GM19193 (cell line): ENCODE results near the gene CDKAL1.

Experiments
- POLR2A ChIP-seq: IDR thresholded peaks from 4 replicates; pipeline ENCODE4 v1.6.1; 2011; ENCODE audit not compliant: insufficient read depth, insufficient read length; ENCODE audit errors: extremely low read depth

The CDKAL1 gene

DNA sequence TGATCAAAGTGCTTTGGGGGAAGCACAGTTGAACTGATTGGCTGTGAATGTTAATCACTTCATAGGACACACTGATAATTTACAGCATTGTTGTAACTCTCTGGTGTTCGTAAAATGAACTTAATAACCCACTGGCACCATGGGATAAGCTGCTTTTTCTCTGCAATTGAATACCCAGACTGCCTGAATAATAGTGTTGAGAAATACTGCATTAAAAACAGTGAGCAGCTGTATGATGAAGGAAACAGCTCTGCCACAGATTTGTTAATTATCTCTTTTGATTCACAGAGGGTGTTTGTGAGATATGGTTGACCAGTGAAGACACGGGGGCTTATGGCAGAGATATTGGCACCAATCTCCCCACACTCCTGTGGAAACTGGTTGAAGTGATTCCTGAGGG lies 420.9 kb downstream of the CDKAL1 start:
- TF ChIP-seq POLR2A: no peak

DNA sequence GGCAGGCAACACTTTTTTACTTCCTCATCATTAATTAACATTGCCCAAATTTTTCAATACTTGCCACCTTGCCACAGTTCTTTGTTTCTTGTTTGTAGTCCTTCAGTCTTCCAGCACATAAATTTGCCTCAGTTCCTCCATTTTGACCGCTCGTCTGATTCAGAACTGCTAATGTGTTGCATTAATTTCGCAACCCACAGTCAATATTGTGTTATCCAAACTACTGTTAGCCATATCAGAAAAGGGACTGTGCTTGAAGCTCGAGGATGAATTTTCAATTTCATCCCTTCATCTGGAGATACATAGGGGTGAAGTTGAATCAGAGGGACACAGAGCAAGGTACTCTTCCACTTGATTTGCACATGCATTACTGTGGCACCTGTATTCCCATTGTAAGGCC lies 421.5 kb downstream of the CDKAL1 start:
- no peak for TF ChIP-seq POLR2A

DNA sequence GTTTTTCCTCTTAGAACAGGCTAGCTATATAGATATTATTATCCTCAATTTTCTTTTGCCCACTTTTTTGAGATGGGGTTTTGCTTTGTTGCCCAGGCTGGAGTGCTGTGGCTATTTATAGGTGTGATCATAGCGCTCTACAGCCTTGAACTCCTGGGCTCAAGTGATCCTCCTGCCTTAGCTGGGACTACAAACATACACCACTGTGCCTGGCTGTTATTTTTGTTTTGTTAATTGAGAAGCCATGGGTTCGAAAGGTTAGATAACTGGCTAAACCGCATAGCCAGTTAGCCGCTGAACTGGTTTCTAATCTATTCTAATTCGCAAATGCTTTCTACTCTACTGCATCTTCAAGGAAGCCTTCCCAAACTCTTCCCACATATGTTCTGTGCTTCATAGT lies 425.8 kb downstream of the CDKAL1 start:
- no peak for TF ChIP-seq POLR2A

DNA sequence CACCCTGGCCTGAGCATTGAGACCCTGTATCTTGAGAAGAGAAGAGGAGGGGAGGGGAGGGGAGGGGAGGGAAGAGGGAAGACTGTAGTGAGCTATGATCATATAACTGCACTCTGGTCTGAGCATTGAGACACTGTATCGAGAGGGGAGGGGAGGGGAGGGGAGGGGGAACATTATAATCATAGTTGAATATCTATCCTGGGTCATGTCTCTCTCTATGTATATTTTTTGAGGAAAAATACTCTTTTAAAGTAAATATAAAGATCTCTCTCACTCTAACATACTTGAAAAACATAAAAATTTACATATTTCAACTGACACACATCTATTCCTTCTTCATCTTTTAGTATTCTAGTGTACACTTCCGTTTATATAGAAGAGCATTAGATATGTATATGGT lies 431.0 kb downstream of the CDKAL1 start:
- no peak for TF ChIP-seq POLR2A

DNA sequence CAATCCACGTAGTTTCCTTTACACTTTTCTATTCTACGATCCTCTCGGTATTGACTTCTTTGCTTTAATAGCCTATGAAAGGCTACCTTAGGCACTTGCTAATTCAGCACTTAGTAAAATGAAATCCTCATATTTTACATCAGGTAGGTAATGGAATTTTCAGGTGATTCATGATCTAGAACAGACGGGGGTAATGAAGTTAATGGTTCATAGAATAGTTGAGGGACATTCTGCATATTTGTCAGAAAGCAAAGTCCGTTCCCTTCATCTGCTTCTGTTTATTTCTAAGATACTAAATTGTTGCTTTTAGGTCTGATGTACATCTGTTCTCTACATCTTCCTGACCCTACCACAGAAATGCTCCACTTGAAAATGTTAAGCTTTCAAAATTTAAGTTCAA lies 431.7 kb downstream of the CDKAL1 start:
- TF ChIP-seq POLR2A: no peak

DNA sequence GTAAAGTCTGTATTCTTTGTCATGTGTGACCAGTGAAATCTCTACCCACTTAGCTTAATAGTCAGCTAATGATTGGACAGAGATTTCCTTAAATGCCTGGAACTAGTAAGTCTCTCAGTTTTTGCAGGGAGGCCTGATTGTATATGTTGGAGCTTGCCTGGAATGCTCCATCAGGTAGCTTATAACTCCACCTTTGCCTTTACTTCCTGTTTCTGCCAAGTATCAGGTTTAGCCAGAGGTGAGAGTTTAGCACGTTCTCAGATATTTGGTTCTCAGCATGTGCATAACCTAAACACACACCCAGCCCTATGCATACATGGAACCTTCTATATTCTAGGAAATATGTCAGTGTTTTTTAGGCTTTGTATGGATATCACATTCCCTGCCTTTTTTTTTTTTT lies 435.3 kb downstream of the CDKAL1 start:
- TF ChIP-seq POLR2A: no peak

DNA sequence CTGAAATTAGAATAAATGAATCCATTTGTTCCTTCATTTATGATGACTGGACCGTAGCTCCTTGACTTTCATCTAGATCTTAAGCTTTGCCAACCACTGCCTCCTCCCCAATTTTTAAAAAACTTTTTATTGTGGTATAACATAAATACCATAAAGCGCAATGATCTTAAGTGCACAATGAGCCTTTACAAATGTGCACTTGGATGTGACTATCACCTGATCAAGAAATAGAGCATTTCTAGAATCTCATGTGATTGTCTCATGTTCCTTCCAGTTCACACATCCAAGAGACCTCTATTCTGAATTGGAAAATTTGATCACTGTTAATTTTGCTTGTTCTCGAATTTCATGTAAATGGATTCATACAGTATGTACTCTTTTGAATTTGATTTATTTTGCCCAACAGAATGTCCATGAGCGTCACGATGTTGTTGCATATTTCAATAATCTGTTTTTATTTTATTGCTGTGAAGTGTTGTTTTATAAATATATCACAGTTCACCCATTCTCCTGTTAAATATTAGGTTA lies 442.2 kb downstream of the CDKAL1 start:
- no peak for TF ChIP-seq POLR2A

DNA sequence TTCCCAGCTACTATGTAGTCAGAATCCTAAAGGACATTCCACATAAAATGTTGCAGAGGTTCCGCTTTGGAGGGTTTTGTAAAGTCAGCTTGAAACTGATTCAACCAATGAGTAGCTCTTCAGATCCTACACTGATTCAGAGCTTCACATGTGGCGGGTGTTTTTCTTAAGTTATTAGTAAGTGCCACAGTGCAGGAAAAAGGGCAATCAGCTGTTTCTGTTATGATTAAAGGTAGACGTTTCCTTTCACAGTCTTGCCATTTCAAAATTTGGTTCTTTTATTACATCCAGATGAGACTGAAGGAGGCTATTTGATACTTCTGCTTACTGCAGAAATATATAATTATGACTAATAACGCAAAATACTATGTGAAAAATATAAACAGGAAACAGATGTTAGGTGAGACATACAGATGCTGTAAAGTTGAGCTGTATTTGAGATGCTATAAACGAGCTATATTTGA lies 443.9 kb downstream of the CDKAL1 start:
- TF ChIP-seq POLR2A: no peak

DNA sequence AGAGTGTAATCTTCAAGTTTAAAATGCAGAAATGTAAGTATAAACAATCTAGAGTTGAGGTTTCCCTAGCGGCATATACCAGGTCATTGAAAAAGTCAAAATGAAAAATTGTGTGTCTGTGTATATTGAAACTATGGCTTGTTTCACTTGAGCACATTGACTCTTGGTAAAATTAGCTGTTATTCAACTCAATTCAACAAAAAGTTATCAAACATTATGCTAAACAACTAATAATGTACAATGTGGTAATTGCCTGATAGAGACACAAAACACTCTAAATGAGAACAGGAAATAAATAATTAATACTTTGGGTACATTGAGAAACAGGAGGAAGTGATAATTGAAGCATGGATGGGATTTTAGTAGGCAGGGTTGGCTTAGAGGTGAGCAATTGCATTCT lies 444.8 kb downstream of the CDKAL1 start:
- no peak for TF ChIP-seq POLR2A

- TF ChIP-seq POLR2A: no peak
These were observed 449.7 kb downstream of the CDKAL1 start for GRCh38 chr6:20983961-20984360.

GRCh38 chr6:20985821-20986220 lies 451.6 kb downstream of the CDKAL1 start:
- no peak for TF ChIP-seq POLR2A

DNA sequence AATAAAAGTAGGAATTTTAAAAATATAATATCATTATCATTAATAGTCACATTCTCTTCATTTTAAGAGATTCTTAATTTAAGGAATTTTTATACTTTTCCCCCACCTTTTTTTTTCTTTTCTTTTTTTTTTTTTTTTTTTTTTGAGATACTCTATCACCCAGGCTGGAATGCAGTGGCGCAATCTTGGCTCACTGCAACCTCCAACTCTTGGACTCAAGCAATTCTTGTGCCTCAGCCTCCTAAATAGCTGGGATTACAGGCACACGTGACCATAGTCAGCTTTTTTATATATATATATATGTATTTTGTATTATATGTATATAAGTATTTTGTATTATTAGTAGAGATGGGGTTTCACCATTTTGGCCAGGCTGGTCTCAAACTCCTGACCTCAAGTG lies 457.7 kb downstream of the CDKAL1 start:
- no peak for TF ChIP-seq POLR2A

- no peak for TF ChIP-seq POLR2A
These were observed 461.8 kb downstream of the CDKAL1 start for GRCh38 chr6:20996099-20996498.

GRCh38 chr6:20997143-20997769 lies 463.0 kb downstream of the CDKAL1 start:
- TF ChIP-seq POLR2A: no peak

GRCh38 chr6:20997770-20998147 lies 463.5 kb downstream of the CDKAL1 start:
- no peak for TF ChIP-seq POLR2A

GRCh38 chr6:20998748-20999448 lies 464.6 kb downstream of the CDKAL1 start:
- TF ChIP-seq POLR2A: no peak
